Gastrocnemius medialis (tissue), 4 donors: ENCODE measurements around the gene ABCC8.

Source experiments
- POLR2A ChIP-seq, 2 donors: fragments of 450-650 bp; IDR thresholded peaks; one replicate each; pipeline ENCODE4 v1.6.1; 2017; ENCODE audit warnings: antibody characterized with exemption in 2 of 2, mild to moderate bottlenecking in 2 of 2, moderate library complexity in 2 of 2
- TF ChIP-seq, protein P1 (sequence below), 5 experiments: fragments of 450-650 bp in 3 of 5; fragments of 200-600 bp in 2 of 5; sonication (generic) in 2 of 5; IDR thresholded peaks in 4 of 5; conservative IDR thresholded peaks in 1 of 5; 1 replicate in 4 of 5; 2 replicates in 1 of 5; pipeline ENCODE4 v1.5.1; 2016 to 2019; ENCODE audit warnings: antibody characterized with exemption in 5 of 5, mild to moderate bottlenecking in 3 of 5, moderate library complexity in 3 of 5

DNA sequence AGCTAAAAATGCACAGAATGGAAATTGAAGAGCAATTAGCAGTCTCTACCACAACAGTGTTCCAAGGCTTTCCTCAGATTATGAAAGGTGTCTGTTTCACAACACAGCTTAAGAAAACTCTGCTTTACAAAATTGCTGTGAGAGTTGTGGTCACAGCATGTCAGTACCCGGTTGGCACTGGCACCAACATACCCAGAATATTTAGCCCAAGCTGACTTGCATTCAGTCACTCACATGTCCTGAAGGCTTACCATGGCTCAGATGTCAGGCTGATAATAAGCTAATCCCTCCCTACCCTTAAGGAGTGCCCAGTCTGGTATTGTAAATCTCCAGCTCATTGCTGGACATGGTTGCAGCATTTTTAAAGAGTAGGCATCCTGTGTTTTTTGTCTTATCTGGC, 110.2 kb downstream of the ABCC8 start:
- no peak for TF ChIP-seq POLR2A (IDR thresholded peaks at IDR 0.05)
- TF ChIP-seq, protein P1, sequence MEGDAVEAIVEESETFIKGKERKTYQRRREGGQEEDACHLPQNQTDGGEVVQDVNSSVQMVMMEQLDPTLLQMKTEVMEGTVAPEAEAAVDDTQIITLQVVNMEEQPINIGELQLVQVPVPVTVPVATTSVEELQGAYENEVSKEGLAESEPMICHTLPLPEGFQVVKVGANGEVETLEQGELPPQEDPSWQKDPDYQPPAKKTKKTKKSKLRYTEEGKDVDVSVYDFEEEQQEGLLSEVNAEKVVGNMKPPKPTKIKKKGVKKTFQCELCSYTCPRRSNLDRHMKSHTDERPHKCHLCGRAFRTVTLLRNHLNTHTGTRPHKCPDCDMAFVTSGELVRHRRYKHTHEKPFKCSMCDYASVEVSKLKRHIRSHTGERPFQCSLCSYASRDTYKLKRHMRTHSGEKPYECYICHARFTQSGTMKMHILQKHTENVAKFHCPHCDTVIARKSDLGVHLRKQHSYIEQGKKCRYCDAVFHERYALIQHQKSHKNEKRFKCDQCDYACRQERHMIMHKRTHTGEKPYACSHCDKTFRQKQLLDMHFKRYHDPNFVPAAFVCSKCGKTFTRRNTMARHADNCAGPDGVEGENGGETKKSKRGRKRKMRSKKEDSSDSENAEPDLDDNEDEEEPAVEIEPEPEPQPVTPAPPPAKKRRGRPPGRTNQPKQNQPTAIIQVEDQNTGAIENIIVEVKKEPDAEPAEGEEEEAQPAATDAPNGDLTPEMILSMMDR (IDR thresholded peaks at IDR 0.05 in 4 of 5, conservative IDR thresholded peaks at IDR 0.05 in 1 of 5) = no peak
